ENCODE data around the gene PAQR7.
A peak's percentile ranks its signal among the peaks of the same experiment; 100 is the strongest.

The PAQR7 gene

DNA sequence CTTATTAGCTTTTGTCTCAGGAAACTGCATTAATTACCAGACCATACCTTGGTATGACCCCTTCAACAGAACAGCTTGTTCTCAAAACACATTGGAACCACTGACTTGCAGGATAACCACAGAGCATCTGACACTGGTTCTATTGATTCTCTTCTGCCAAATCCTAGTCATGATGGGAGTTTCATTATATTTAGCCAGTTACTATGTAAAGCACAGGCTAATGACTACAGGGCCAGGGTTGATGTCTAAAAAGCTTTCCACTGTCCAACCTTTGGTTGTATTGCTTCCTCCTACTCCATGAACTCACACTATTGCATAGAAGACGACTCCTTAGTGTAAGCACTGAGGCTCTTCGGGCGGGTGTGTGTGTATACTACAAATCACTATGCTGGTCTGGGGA lies 27.0 kb upstream of the PAQR7 start:
- no peak for DNase-seq

- no peak for DNase-seq
These were observed 24.7 kb upstream of the PAQR7 start for GRCh38 chr1:25900219-25900618.

- no peak for DNase-seq
These were observed 24.3 kb upstream of the PAQR7 start for GRCh38 chr1:25899792-25900191.

GRCh38 chr1:25898223-25899015 lies 22.9 kb upstream of the PAQR7 start:
- DNase-seq: no peak

GRCh38 chr1:25897754-25898153 lies 22.2 kb upstream of the PAQR7 start:
- DNase-seq: no peak

GRCh38 chr1:25896266-25896665 lies 20.8 kb upstream of the PAQR7 start:
- no peak for DNase-seq

GRCh38 chr1:25895365-25895990 lies 20.0 kb upstream of the PAQR7 start:
- DNase-seq: peak; percentile 57

DNA sequence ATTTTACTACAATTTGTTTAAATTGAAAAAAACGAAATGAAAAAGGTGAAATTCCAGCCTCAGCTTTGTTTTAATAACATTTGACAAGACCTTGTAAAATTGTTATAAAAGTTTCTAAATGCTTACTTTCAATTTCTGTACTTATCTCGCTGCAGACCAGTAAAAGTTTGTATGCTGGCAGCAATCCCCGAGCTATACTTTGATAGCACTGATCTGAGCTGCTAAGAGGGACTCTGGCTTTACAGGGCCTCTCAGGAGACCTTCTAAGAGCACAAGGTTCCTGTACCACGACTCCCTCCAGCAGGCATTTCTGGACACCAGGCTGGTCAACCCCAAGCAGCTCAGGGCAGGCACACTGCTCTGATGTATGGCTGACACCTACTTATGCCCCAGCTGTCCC lies 17.6 kb upstream of the PAQR7 start:
- no peak for DNase-seq

DNA sequence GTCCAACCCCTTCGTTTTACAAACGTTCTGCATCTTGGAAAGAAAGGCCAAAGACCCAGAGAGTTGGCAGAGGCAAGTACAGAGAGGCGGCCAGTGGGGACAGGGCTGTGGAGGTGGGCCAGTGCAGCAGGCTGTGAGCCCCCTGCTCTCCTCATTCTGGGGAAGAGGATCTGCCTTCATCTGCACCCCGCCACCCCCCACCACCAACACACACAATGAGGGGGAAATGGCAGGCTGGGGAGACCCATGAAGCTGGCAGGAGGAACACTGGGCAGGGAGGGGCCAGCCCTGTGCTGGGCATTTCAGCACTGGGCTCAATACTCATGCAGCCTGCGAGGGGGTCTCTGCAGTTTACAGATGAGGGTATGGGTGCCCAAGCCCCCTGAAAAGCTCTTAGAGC lies 16.1 kb upstream of the PAQR7 start:
- DNase-seq: no peak

DNA sequence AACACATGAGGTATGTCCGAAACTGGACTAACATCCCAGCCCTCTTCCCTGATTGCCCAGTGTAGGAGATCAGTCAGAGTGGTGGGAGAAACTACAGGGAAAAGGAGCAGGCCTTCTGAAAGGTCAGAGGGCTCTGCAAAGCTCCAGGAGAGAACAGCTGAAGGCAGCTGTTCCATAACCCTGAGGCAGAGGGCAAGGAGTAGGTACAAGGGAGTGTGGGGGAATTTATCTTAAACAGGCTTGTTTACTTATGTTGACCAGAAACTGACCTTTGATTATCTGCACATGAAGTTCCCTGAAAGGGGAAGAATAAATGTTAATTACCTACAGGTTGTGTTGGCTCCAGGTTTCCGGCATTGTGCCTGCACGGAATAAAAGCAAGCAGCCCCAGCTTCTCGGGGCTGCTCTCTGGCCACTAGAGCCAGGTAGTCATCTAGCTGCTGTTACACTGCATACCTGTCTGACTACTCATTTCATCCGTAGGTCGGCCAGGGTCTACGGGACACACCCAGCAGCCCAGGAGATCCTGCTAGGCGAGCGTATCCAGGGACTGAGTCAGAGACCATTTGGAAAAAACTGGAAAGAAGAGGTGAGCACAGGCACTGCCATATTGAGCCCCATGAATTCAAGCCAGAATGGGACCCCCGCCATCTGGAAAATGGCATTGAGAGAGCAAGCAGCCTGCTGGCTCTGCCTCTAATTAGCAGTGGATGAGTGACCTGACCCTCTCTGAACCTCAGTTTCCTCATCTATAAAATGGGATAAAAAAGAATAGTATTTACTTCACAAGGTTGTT lies 14.9 kb upstream of the PAQR7 start:
- DNase-seq: no peak

DNA sequence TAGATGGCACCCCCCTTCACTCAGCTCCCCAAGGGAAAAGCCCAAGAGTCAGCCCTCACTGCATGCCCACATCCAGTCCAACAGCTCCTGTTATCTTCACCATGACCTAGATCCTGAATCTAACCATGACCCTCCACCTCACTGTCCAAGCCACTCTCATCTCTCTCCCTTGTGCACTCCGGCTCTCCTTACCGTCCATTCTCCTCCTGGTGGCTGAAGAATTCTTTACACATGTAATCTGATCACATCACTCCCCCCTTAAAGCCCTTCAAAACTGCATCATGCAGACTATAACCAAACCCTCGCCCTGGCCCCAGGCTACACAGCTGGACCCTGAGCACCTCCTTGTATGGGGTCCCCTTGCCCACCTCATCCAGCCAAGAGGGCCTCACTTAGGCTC lies 14.0 kb upstream of the PAQR7 start:
- peak; percentile 49 for DNase-seq

DNA sequence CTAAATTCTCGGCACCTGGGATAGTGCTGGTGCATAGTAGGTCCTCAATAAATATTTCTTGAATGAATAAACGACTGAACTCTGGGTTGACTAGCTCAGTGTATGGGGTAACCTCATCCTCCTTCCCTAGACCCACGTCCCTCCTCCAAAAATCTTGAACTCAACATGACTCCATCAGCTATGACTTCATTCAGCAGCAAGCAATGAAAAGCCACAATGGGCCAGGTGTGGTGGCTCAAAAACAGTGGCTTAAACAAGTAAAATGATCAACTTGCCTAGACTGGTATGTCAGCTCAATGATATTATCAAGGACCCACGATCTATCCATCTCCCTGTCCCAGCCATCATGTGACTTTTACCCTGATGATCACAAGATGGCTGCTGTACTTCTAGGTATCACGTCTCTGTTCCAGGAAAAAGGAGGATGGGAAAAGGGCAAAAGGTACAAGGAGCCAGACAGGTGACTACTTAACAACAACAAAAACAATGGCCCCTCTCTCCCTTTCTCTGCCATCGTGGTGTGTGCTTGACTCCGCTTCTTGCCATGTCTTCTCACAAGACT lies 13.0 kb upstream of the PAQR7 start:
- DNase-seq: no peak

DNA sequence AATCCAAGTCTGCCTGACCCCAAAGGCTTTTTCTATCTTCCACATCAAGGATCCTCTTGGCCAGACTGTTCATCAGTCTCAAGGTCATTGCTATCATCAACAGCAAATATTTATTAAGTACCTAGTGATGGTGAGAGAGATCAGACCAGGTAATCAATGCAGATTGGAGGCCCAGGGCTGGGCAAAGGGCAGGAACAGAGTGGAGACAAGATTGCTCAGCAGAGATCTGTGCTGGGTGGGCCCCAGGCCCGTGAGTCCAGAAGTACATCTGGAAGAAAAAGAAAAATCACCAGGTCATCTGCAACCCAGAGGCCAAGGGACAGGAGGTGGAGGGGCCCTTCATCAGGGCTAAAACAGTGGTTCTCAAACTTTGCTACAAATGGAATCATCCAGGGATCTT lies 10.1 kb upstream of the PAQR7 start:
- DNase-seq: no peak

GRCh38 chr1:25881266-25881665 lies 5.8 kb upstream of the PAQR7 start:
- DNase-seq: no peak

DNA sequence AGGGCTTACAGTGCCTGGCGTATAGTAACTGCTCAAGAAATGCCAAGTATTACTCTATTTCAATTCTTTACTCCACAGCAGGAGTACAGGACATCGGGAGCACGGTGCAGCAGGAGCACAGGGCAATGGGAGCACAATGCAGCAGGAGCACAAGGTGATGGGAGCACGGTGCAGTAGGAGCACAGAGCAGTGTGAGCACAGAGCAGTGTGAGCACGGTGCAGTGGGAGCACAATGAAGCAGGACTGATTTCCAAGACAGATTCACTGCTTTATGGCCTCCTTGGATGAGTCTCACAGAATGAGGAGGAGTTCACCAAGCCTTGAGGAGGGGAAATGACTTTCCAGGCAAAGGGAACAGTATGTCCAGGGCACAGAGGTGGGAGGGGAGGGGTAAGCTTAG lies 5.0 kb upstream of the PAQR7 start:
- DNase-seq: no peak

- no peak for DNase-seq
These were observed 4.2 kb upstream of the PAQR7 start for GRCh38 chr1:25879675-25880074.

DNA sequence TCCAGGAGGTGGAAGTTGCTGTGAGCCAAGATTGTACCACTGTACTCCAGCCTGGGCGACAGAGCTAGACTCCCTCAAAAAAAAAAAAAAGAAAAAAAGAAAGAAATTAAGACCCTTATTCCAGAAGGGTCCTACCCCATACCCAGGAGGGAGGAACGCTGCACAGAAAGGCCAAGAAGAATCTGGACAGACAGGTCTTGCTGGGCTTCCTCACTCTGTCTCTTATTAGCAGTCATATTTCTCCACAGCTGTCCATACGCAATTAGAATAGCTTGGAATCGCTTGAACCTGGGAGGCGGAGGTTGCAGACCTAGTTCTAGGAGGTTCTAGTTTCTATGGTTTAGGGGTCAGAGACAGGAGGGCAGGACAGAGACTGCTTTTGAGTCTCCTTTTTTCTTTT lies 3.2 kb upstream of the PAQR7 start:
- no peak for DNase-seq

- no peak for DNase-seq
These were observed 1.6 kb upstream of the PAQR7 start for GRCh38 chr1:25877155-25877554.

DNA sequence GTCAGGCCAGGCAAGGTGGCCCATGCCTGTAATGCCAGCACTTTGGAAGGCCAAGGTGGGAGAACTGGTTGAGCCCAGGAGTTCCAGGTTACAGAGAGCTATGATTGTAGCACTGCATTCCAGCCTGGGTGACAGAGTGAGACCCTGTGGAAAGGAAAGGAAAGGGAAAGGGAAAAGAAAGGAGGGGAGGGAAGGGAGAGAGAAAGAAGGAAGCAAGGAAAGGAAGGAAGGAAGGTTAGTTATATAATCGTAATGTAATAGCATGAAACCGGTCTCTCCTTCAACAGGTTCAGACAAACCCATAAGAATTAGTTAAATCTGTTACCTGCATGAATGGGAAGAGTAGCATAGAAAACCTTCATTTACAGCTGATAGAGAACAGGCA lies 1.2 kb upstream of the PAQR7 start:
- DNase-seq: no peak

- no peak for DNase-seq
These were observed 566 bp upstream of the PAQR7 start for GRCh38 chr1:25875856-25876692.

- DNase-seq: no peak
These were observed 814 bp downstream of the PAQR7 start for GRCh38 chr1:25874635-25875153.

DNA sequence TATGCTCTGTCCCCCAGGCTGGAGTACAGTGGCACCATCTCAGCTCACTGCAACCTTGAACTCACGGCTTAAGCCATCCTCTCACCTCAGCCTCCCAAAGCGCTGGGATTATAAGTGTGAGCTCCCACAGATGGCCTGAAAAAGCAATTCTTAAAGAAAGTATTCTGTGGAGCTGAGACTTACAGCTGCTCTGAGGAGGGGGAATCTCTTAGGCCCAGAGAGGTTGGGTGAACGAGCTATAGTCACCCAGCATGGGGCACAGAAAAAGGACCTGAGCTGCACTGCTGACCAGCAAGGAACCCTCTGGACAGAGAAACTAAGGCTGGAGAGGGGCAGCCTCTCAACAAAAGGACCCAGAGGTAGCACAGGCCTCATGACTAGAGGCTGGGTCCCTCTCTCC lies 1.3 kb downstream of the PAQR7 start:
- no peak for DNase-seq

GRCh38 chr1:25873120-25873519 lies 2.4 kb downstream of the PAQR7 start:
- no peak for DNase-seq
